HG03095 (cell line): ENCODE measurements around the gene FOXC2.

Source experiments
- ATAC-seq: cut with Tn5 transposase; IDR thresholded peaks from one replicate; pipeline ENCODE4 v1.9.1; 2021; ENCODE audit warnings: moderate library complexity; ENCODE audit not compliant: unreplicated experiment

The FOXC2 gene

GRCh38 chr16:86566601-86566965, at the start of gene FOXC2:
Gene FOXC2, plus strand, starts transcription at chr16:86566829. Its CDS starts 507 bp downstream, at chr16:86567336.
- ATAC-seq = no peak

GRCh38 chr16:86517033-86517432, 49.6 kb upstream of the FOXC2 start:
- ATAC-seq = no peak

- ATAC-seq = no peak
These were observed 48.9 kb upstream of the FOXC2 start for GRCh38 chr16:86517652-86518258.

GRCh38 chr16:86519007-86519648, 47.5 kb upstream of the FOXC2 start:
- no peak for ATAC-seq

GRCh38 chr16:86519649-86520316, 46.8 kb upstream of the FOXC2 start:
- no peak for ATAC-seq

- ATAC-seq = no peak
These were observed 46.1 kb upstream of the FOXC2 start for GRCh38 chr16:86520317-86521210.

GRCh38 chr16:86521236-86522197, 45.1 kb upstream of the FOXC2 start:
- no peak for ATAC-seq

GRCh38 chr16:86522634-86523033, 44.0 kb upstream of the FOXC2 start:
- ATAC-seq = no peak

GRCh38 chr16:86523166-86523740, 43.4 kb upstream of the FOXC2 start:
- no peak for ATAC-seq

- no peak for ATAC-seq
These were observed 42.6 kb upstream of the FOXC2 start for GRCh38 chr16:86524029-86524428.

- no peak for ATAC-seq
These were observed 40.9 kb upstream of the FOXC2 start for GRCh38 chr16:86525696-86526095.

- no peak for ATAC-seq
These were observed 39.3 kb upstream of the FOXC2 start for GRCh38 chr16:86527366-86527765.

GRCh38 chr16:86528061-86528929, 38.3 kb upstream of the FOXC2 start:
- ATAC-seq = no peak

GRCh38 chr16:86529160-86529559, 37.5 kb upstream of the FOXC2 start:
- ATAC-seq = no peak

GRCh38 chr16:86530251-86531190, 36.1 kb upstream of the FOXC2 start:
- no peak for ATAC-seq

- ATAC-seq = no peak
These were observed 35.5 kb upstream of the FOXC2 start for GRCh38 chr16:86531191-86531545.

- no peak for ATAC-seq
These were observed 34.7 kb upstream of the FOXC2 start for GRCh38 chr16:86531641-86532525.
